ENCODE data around the gene PRRG3. TPM values are rescaled to one million over a fixed set of nuclear protein-coding genes. Genes with fewer than 3 reads are reported as not detected.
A peak's percentile ranks its signal among the peaks of the same experiment; 100 is the strongest.

Gene PRRG3
- total RNA-seq, 1 donor from 2014 or later = 0.33 TPM

DNA sequence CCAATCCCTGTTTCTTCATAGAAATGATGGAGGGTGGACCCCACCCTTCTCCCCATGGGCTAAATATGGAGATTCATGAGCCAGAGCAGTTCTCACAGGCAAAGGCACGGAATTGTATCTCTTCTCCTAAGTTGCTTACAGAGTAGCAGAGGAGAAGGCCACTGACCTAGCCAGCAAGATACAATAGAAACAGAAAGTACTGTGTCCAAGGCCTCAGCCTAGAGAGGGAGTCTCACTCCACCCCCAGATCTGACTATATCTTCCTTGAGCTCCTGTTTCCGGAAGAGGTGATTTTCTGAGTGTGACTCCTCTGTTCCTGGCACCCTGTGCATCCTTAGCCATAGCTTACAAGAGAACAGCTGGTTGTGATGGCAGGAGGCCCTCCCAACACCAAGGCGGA lies 20.5 kb downstream of the PRRG3 start, which contains the start of gene FATE1:
Gene FATE1 (plus strand): TSS at position 284 of the 400 bp plus-strand sequence. CDS start 85 bp downstream, at position 369.
- Histone ChIP-seq H3K36me3 (ENCODE audit: control insufficient read depth, insufficient read depth, low read length) (no peaks in the 10 kb centered on the region), H3K4me3 (ENCODE audit: low read depth, low read length) (no peak within 1 kb of the TSS), H3K27me3 (ENCODE audit: control insufficient read depth, insufficient read depth, low read length) (no peaks in the 10 kb centered on the region)
- no peak for TF ChIP-seq CTCF (IDR thresholded peaks at IDR 0.05; ENCODE audit: insufficient read depth, low read length, poor library complexity, severe bottlenecking)
- no peak for DNase-seq (ENCODE audit: low read depth)

GRCh38 chrX:151722241-151722846 lies 27.1 kb downstream of the PRRG3 start:
- peak; percentile 50 for TF ChIP-seq CTCF (IDR thresholded peaks at IDR 0.05; ENCODE audit: insufficient read depth, low read length, poor library complexity, severe bottlenecking)
- Histone ChIP-seq H3K4me3 (ENCODE audit: low read depth, low read length) (no peak overlapping the region), H3K27me3 (ENCODE audit: control insufficient read depth, insufficient read depth, low read length) (no peaks in the 10 kb centered on the region), H3K36me3 (ENCODE audit: control insufficient read depth, insufficient read depth, low read length) (no peaks in the 10 kb centered on the region)
- DNase-seq (ENCODE audit: low read depth) = no peak

DNA sequence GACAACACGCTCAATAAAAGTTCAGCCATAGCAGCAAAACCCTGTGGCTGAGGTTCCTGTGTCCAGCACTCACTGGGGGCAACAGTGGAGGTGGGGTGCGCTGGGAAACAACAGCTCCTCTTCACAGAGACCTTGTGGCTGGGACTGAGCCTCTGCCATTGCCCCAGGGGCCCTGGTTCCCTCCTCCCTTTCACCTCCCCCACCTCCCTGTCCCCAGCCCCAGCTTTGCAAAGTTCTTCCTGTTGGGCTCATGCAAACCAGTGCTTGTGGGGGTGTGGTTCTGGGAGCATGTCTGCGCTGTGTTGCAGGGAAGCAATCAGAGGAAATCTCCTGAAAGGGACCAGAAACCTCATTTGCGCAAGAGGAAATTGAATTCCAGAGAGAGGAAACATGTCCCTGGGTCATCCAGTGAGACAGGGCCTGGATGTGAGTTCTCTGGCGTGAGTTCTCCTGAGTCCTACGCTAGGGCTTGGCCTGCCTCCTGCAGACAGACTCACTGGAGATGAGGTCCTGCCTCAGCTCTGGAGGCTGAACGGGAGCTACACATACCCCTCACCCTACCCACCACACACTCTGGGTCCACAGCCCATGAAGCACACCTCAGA lies 28.0 kb downstream of the PRRG3 start:
- no peak for TF ChIP-seq CTCF (IDR thresholded peaks at IDR 0.05; ENCODE audit: insufficient read depth, low read length, poor library complexity, severe bottlenecking)
- no peak for DNase-seq (ENCODE audit: low read depth)
- Histone ChIP-seq H3K27me3 (ENCODE audit: control insufficient read depth, insufficient read depth, low read length) (no peaks in the 10 kb centered on the region), H3K4me3 (ENCODE audit: low read depth, low read length) (no peak overlapping the region), H3K36me3 (ENCODE audit: control insufficient read depth, insufficient read depth, low read length) (no peaks in the 10 kb centered on the region)

- DNase-seq (ENCODE audit: low read depth) = no peak
- Histone ChIP-seq H3K4me3 (ENCODE audit: low read depth, low read length) (no peak overlapping the region), H3K27me3 (ENCODE audit: control insufficient read depth, insufficient read depth, low read length) (no peaks in the 10 kb centered on the region), H3K36me3 (ENCODE audit: control insufficient read depth, insufficient read depth, low read length) (no peaks in the 10 kb centered on the region)
- TF ChIP-seq CTCF (IDR thresholded peaks at IDR 0.05; ENCODE audit: insufficient read depth, low read length, poor library complexity, severe bottlenecking) = no peak
Measured at GRCh38 chrX:151724563-151725337, 29.5 kb downstream of the PRRG3 start.

DNA sequence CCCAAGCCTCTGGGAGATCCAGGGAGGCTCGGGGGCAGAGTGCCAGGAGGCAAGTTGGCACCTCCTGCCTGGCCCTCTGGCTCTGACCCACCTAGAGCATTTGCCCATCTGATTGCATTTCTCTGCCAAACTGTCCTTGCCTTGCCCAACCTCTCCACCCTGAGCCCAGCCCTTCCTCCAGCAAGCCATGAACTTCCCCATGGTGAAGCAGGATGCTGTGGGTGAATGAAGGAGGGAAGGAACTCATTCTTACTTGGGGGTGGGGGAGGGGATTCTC lies 30.0 kb downstream of the PRRG3 start:
- H3K27me3 ChIP-seq (ENCODE audit: control insufficient read depth, insufficient read depth, low read length) = no peaks in the 10 kb centered on the region
- no peak overlapping the region for H3K4me3 ChIP-seq (ENCODE audit: low read depth, low read length)
- no peak for TF ChIP-seq CTCF (IDR thresholded peaks at IDR 0.05; ENCODE audit: insufficient read depth, low read length, poor library complexity, severe bottlenecking)
- H3K36me3 ChIP-seq (ENCODE audit: control insufficient read depth, insufficient read depth, low read length) = no peaks in the 10 kb centered on the region
- DNase-seq (ENCODE audit: low read depth) = no peak
